ENCODE data around the gene CDH4.

Gene CDH4

DNA sequence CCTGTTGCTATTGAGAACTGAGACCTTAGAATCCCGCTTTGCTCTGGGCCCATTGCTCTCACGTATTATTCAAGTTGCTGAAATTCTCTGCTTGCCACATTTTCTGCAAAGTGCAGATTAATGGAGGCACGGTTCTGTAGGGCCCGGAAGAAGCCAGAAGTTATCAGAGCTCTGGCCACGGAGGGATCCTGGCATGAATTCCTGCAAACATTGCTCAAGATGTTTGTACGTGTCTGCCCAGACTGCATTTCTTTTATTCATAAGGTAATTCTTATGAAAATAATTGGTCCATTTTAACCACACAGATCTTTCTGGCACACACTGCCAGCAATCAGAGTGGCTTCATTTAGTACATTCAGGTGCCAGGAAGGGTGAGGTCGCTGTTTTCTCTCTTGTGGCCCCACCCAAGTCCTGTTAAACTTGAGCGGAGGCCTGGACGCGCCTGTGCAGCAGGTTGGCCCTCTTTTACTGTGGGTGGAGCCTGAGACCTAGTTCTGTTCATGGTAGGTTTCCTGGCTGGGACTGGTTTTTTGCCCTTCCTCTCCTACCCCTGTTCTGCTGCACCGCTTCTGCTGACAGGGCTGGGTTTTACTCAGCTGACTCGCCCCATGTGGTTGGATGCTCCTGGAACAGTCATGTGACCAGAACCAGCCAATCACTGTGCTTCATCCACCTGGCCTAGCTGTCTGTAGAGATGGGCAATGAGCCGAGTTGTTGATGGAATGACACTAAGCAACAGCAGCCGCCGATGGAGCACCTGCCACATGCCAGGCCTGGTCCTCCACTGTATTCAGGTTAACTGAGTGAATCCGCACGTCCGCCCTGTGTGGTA is 230.2 kb downstream of the CDH4 start:
- Mint-ChIP-seq H3K27ac (no peak overlapping the region), H3K36me3 (ENCODE audit: low read depth) (no peaks in the 10 kb centered on the region), H3K9me3 (peaks cover 4% of the 10 kb centered on the region), H3K27me3 (ENCODE audit: low read depth) (no peaks in the 10 kb centered on the region), H3K4me3 (no peak overlapping the region), H3K4me1 (ENCODE audit: low read depth) (no peaks in the 10 kb centered on the region)

DNA sequence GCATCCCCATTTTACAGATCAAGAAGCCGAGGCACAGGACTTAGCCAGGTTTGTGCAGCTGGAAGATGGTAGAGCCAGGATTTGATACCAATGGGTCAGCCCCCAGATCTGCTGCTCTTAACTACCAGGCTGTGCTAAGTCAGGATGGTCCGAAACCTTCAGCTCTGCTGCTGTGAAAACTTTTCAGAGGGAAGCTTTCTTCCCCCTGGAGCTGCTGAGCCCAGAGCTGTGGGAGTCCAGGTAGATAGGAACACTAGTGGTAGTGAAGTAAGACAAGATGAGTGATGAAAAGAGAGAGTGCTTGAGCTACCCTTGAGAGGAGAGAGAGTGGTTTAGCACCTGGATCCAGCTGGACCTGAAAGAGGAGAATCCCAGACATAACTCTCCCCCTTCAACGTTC is 230.8 kb downstream of the CDH4 start:
- Mint-ChIP-seq H3K27me3 (ENCODE audit: low read depth) (no peaks in the 10 kb centered on the region), H3K4me3 (no peak overlapping the region), H3K9me3 (peaks cover 4% of the 10 kb centered on the region), H3K4me1 (ENCODE audit: low read depth) (no peaks in the 10 kb centered on the region), H3K36me3 (ENCODE audit: low read depth) (no peaks in the 10 kb centered on the region), H3K27ac (no peak overlapping the region)

DNA sequence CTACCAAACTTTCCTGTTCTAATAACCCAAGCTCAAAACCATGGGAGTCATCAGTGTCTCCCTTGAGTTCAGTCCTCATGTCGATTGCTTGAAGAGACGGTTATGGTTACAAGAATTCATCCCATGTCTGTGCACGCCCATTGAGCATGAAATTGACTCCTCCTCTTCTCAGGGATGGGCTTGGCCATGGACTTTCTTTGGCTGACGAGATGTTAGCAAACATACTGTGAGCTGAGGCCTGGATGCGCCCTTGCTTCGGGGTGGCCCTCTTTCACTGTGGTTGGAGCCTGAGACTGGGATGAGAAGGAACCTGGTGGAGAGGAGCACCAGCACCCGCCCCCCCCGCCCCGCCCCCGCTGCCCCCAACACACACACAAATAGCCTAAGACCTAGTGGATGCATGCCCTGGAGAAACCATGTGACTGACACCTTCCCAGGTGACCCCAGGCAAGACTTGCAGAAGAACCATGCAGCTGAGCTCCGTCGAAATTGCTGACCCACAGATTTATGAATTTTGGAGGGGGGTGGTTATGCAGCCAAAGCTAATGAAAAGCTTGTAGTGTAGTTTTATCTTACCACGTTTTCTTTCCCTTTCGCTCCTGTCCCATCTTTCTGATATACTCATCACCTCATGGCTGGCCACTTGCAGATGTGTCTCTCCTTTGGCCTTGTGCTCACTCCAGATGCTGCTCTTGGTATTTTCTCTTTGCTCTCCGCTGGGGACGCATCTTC is 231.4 kb downstream of the CDH4 start:
- no peaks in the 10 kb centered on the region for H3K27me3 Mint-ChIP-seq (ENCODE audit: low read depth)
- no peak overlapping the region for H3K4me3 Mint-ChIP-seq
- peaks cover 4% of the 10 kb centered on the region for H3K9me3 Mint-ChIP-seq
- H3K4me1 Mint-ChIP-seq (ENCODE audit: low read depth), result no peaks in the 10 kb centered on the region
- no peak overlapping the region for H3K27ac Mint-ChIP-seq
- H3K36me3 Mint-ChIP-seq (ENCODE audit: low read depth), result no peaks in the 10 kb centered on the region

DNA sequence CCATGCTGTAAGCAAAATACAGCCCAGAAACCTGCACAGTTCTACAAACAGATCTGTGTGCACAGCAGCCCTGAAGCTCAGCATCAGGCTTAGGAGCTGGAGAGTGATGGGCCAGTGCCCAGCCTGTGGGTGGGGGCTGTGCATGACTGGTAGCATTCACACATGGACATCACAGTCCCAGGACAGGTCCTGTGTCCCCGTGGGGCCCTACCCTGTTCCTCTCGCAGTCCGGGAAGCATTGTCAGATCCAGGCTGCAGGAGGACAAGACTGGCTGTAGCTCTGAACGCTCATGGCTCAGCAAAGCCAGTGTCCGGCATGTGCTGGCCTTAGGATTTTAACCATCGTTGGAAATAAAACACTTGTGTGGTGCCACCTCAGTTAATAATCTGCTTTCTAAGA is 234.1 kb downstream of the CDH4 start:
- no peaks in the 10 kb centered on the region for H3K9me3 Mint-ChIP-seq
- no peaks in the 10 kb centered on the region for H3K4me1 Mint-ChIP-seq (ENCODE audit: low read depth)
- H3K4me3 Mint-ChIP-seq, result no peak overlapping the region
- H3K27me3 Mint-ChIP-seq (ENCODE audit: low read depth), result no peaks in the 10 kb centered on the region
- no peaks in the 10 kb centered on the region for H3K36me3 Mint-ChIP-seq (ENCODE audit: low read depth)
- H3K27ac Mint-ChIP-seq, result no peak overlapping the region

- Mint-ChIP-seq H3K4me3 (no peak overlapping the region), H3K9me3 (no peaks in the 10 kb centered on the region), H3K4me1 (ENCODE audit: low read depth) (no peaks in the 10 kb centered on the region), H3K36me3 (ENCODE audit: low read depth) (no peaks in the 10 kb centered on the region), H3K27me3 (ENCODE audit: low read depth) (no peaks in the 10 kb centered on the region), H3K27ac (no peak overlapping the region)
Observed at GRCh38 chr20:61487346-61487996, 235.4 kb downstream of the CDH4 start.

GRCh38 chr20:61487997-61488371 is 235.9 kb downstream of the CDH4 start:
- H3K4me3 Mint-ChIP-seq, result no peak overlapping the region
- no peaks in the 10 kb centered on the region for H3K4me1 Mint-ChIP-seq (ENCODE audit: low read depth)
- no peak overlapping the region for H3K27ac Mint-ChIP-seq
- no peaks in the 10 kb centered on the region for H3K9me3 Mint-ChIP-seq
- H3K36me3 Mint-ChIP-seq (ENCODE audit: low read depth), result no peaks in the 10 kb centered on the region
- H3K27me3 Mint-ChIP-seq (ENCODE audit: low read depth), result no peaks in the 10 kb centered on the region

DNA sequence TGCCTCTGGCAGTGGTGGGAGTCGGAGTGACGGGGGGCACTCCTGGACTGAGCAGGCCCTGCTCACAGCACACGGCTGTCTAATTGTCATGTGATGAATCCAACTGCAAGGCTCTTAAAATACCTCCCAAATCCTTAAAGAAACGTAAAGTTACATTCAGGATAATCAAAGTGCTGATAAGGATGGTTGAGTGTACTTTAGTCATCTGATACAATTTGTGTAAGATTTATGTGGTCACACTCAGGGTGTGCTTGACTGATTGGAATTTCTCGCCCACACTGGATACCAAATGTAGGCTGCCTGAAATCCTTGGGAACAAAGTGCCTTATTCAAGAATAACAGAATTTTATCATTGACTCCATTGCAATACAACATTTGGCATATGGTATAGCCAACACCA is 238.7 kb downstream of the CDH4 start:
- Mint-ChIP-seq H3K4me3 (no peak overlapping the region), H3K9me3 (no peaks in the 10 kb centered on the region), H3K27me3 (ENCODE audit: low read depth) (no peaks in the 10 kb centered on the region), H3K4me1 (ENCODE audit: low read depth) (no peaks in the 10 kb centered on the region), H3K36me3 (ENCODE audit: low read depth) (no peaks in the 10 kb centered on the region), H3K27ac (no peak overlapping the region)

GRCh38 chr20:61492065-61492464 is 240.0 kb downstream of the CDH4 start:
- Mint-ChIP-seq H3K4me3 (no peak overlapping the region), H3K36me3 (ENCODE audit: low read depth) (no peaks in the 10 kb centered on the region), H3K9me3 (no peaks in the 10 kb centered on the region), H3K4me1 (ENCODE audit: low read depth) (no peaks in the 10 kb centered on the region), H3K27me3 (ENCODE audit: low read depth) (no peaks in the 10 kb centered on the region), H3K27ac (no peak overlapping the region)

- Mint-ChIP-seq H3K36me3 (ENCODE audit: low read depth) (no peaks in the 10 kb centered on the region), H3K27me3 (ENCODE audit: low read depth) (no peaks in the 10 kb centered on the region), H3K4me3 (no peak overlapping the region), H3K9me3 (no peaks in the 10 kb centered on the region), H3K4me1 (ENCODE audit: low read depth) (no peaks in the 10 kb centered on the region), H3K27ac (no peak overlapping the region)
Observed at GRCh38 chr20:61493798-61494305, 241.8 kb downstream of the CDH4 start.

DNA sequence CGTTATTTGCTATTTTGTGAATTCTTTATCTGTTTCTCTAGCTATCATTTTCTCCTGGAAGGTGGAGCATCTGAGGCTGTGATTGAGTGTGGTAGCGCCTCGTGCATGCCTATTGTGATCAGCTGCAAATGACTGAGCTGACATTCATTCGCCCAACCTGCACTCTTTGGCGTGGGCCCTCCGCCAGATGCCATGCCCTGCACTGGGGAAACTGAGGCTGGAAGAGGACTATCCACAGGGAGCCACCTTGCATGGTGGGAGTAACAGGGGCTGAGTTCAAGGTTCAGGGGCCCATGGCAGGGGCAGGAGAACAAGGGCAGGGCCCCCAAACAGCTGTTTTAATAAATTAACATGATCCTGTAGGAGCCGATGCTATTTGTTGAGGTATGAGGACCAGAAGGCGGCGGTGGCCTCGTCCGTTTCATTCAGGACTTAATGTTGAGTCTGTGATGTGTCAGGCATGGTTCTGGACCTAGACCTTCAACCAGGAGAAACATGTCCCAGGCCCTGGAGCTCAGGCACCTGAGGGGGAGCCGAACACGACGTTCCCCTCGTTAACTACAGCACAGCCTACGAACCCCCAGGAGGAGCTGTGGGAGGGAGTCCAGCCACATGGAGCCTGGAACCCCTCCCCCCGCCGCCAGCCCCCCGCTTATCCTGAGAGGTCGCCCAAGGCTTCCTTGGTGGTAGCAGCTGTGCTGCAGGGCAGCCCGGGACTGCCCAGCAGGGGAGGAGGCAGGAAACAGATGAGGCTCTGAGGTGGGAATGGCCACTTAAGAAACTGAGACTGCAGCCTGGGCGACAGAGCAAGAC is 242.9 kb downstream of the CDH4 start:
- no peak overlapping the region for H3K27ac Mint-ChIP-seq
- no peak overlapping the region for H3K4me3 Mint-ChIP-seq
- H3K27me3 Mint-ChIP-seq (ENCODE audit: low read depth), result no peaks in the 10 kb centered on the region
- no peaks in the 10 kb centered on the region for H3K4me1 Mint-ChIP-seq (ENCODE audit: low read depth)
- H3K9me3 Mint-ChIP-seq, result no peaks in the 10 kb centered on the region
- no peaks in the 10 kb centered on the region for H3K36me3 Mint-ChIP-seq (ENCODE audit: low read depth)

- H3K36me3 Mint-ChIP-seq (ENCODE audit: low read depth), result no peaks in the 10 kb centered on the region
- H3K27ac Mint-ChIP-seq, result no peak overlapping the region
Observed at GRCh38 chr20:61497029-61497627, 245.1 kb downstream of the CDH4 start.

DNA sequence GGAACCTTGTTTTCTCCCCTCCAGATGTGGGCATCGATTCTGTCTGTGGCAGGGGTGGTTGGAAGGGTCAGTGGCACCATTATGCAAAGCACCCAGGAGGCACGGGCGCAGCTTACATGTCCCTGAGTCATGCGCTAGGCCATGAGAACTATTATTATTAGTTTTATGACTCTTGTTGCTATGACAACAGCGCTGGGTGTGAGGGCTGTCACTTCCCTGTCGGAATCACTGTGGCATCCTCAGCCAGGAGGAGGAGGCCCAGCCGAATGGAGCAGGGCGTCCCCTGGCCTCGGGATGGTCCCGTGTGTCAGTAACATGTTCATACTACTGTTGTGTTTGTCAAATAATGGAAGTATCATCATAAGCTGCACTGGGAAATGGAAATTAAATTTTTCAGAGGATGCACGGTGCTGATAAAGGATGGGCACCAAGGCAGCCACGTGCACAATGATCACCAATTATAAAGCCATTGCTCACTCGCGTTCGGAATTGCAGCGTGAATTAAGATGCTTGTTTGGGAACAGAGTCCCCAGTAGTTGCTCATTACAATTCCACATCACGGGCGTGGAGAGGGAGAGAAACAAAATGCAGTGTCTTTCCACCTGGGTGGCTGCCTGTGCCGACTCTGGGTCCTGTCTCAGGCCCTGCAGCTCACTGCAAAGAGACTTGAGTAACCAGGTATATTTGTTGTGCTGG is 247.9 kb downstream of the CDH4 start:
- no peaks in the 10 kb centered on the region for H3K27me3 Mint-ChIP-seq (ENCODE audit: low read depth)
- no peak overlapping the region for H3K27ac Mint-ChIP-seq
- no peaks in the 10 kb centered on the region for H3K36me3 Mint-ChIP-seq (ENCODE audit: low read depth)
- peaks cover 4% of the 10 kb centered on the region for H3K4me1 Mint-ChIP-seq (ENCODE audit: low read depth)
- H3K4me3 Mint-ChIP-seq, result no peak overlapping the region
- no peaks in the 10 kb centered on the region for H3K9me3 Mint-ChIP-seq

More at GRCh38 chr20:61497029-61497627, 245.1 kb downstream of the CDH4 start:
- no peak overlapping the region for H3K4me3 Mint-ChIP-seq
- no peaks in the 10 kb centered on the region for H3K9me3 Mint-ChIP-seq
- peaks cover 4% of the 10 kb centered on the region for H3K4me1 Mint-ChIP-seq (ENCODE audit: low read depth)
- no peaks in the 10 kb centered on the region for H3K27me3 Mint-ChIP-seq (ENCODE audit: low read depth)

DNA sequence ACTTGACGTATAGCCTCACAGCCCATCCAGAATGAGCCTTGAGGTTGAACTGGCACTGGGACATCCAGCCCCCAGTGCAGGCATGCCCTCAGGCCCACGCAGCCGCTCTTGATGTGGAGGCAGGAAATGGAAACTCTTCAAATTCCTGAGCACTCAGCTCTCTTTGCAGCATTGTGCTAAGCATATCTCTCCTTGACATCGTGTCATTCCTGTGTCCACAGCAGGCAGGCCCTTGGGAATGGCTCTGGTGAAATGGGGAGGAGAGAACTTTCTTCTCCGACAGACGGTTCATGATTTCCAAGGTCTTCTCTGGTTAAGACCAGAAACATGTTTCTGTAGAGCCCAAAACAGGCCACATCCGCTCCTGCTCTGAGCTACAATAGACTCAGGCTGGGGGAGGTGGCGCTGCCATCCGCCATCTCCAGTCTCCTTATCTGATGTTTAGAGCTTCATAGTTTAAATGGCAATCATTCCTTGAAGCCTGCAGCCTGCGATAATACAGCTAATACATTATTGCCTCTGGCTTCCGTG is 248.8 kb downstream of the CDH4 start:
- Mint-ChIP-seq H3K36me3 (ENCODE audit: low read depth) (no peaks in the 10 kb centered on the region), H3K4me3 (no peak overlapping the region), H3K27me3 (ENCODE audit: low read depth) (no peaks in the 10 kb centered on the region), H3K4me1 (ENCODE audit: low read depth) (peaks cover 4% of the 10 kb centered on the region), H3K9me3 (no peaks in the 10 kb centered on the region), H3K27ac (peak overlapping the region; percentile 83)
